IMR-90 (cell line): Measurements from ENCODE around the gene IGLL1. TPM values are rescaled to one million over a fixed set of nuclear protein-coding genes. Genes with fewer than 3 reads are reported as not detected.

Source experiments
- ATAC-seq: fragments of 200-7000 bp; cut with Tn5 transposase; 2 replicates; pipeline ENCODE4 v1.9.1; 2020; ENCODE audit warnings: low read depth, mild to moderate bottlenecking, moderate library complexity
- BruUV-seq: library from RNA; stranded (reverse); fragments of 400-500 nt; replicated peaks from 2 replicates; lab custom pipeline; 2021; lab: Mats Ljungman, UMichigan
- CTCF ChIA-PET: fragments of 300-600 bp; formaldehyde crosslinking; extraction: SDS; loops from one replicate; lab custom pipeline; 2021; ENCODE audit warnings: antibody characterized with exemption; lab: Yijun Ruan, JAX
- POLR2A ChIA-PET: fragments of 300-600 bp; sonication (Branson Sonifier 250); formaldehyde crosslinking; loops from one replicate; lab custom pipeline; 2022; ENCODE audit warnings: antibody characterized with exemption; ENCODE audit not compliant: unreplicated experiment; lab: Charles Lee
- DNase-seq: peaks from one replicate; pipeline ENCODE4 v3.0.0; 2013
- H2AFZ ChIP-seq: replicated peaks from 2 replicates; pipeline ENCODE3; 2013; ENCODE audit warnings: low read length, mild to moderate bottlenecking; ENCODE audit not compliant: poor library complexity
- H2AK5ac ChIP-seq: 2 replicates; pipeline ENCODE4 v1.6.1; 2013; ENCODE audit warnings: low read depth, low read length, inconsistent platforms
- H2AK9ac ChIP-seq: replicated peaks from 2 replicates; pipeline ENCODE3; 2013; ENCODE audit warnings: mild to moderate bottlenecking, low read depth, low read length, moderate library complexity; ENCODE audit not compliant: poor library complexity
- H2BK120ac ChIP-seq: 2 replicates; pipeline ENCODE4 v1.6.1; 2013; ENCODE audit warnings: low read depth, low read length, inconsistent platforms
- H2BK15ac ChIP-seq: 3 replicates; pipeline ENCODE4 v1.6.1; 2013; ENCODE audit warnings: low read depth, low read length, inconsistent platforms
- H2BK20ac ChIP-seq: 2 replicates; pipeline ENCODE4 v1.6.1; 2013; ENCODE audit warnings: low read depth, mild to moderate bottlenecking, inconsistent platforms, low read length, moderate library complexity
- H2BK5ac ChIP-seq: 2 replicates; pipeline ENCODE4 v1.6.1; 2013; ENCODE audit warnings: mild to moderate bottlenecking, low read depth, low read length, inconsistent platforms; ENCODE audit not compliant: poor library complexity, severe bottlenecking
- H3K14ac ChIP-seq: replicated peaks from 2 replicates; pipeline ENCODE4 v1.6.1; 2013; ENCODE audit warnings: low read depth, low read length, inconsistent platforms
- H3K18ac ChIP-seq: 2 replicates; pipeline ENCODE4 v1.6.1; 2013; ENCODE audit warnings: low read depth, low read length, control low read depth
- H3K23ac ChIP-seq: 2 replicates; pipeline ENCODE4 v1.6.1; 2013; ENCODE audit warnings: low read depth, low read length, inconsistent platforms
- H3K27ac ChIP-seq: 2 replicates; pipeline ENCODE4 v1.5.1; 2013; ENCODE audit warnings: mild to moderate bottlenecking, control low read depth, low read length; ENCODE audit not compliant: insufficient read depth
- H3K27me3 ChIP-seq: 2 replicates; pipeline ENCODE4 v1.6.1; 2013; ENCODE audit warnings: low read length; ENCODE audit not compliant: control insufficient read depth, insufficient read depth
- H3K36me3 ChIP-seq: 2 replicates; pipeline ENCODE4 v1.6.1; 2013; ENCODE audit warnings: low read length, mixed read lengths; ENCODE audit not compliant: control insufficient read depth, insufficient read depth
- H3K4ac ChIP-seq: 2 replicates; pipeline ENCODE4 v1.6.1; 2013; ENCODE audit warnings: low read depth, low read length, inconsistent platforms
- H3K4me1 ChIP-seq: 2 replicates; pipeline ENCODE4 v1.6.1; 2013; ENCODE audit warnings: low read length, mixed read lengths; ENCODE audit not compliant: control insufficient read depth, insufficient read depth
- H3K4me2 ChIP-seq: 2 replicates; pipeline ENCODE4 v1.6.1; 2013; ENCODE audit warnings: low read depth, mild to moderate bottlenecking, control low read depth, low read length, moderate library complexity
- H3K4me3 ChIP-seq: 2 replicates; pipeline ENCODE4 v1.5.1; 2013; ENCODE audit warnings: low read depth, mild to moderate bottlenecking, control low read depth, low read length, moderate library complexity; ENCODE audit not compliant: insufficient read depth
- H3K56ac ChIP-seq: 2 replicates; pipeline ENCODE4 v1.6.1; 2013; ENCODE audit warnings: low read length, inconsistent platforms; ENCODE audit not compliant: insufficient read depth; ENCODE audit errors: extremely low read depth
- H3K79me1 ChIP-seq, 2 experiments: 2 replicates each; pipeline ENCODE4 v1.6.1; 2013; ENCODE audit warnings: low read length in 2 of 2, inconsistent platforms in 1 of 2, low read depth in 1 of 2
- H3K9ac ChIP-seq: 2 replicates; pipeline ENCODE4 v1.6.1; 2013; ENCODE audit warnings: low read depth, low read length, control low read depth
- H3K9me1 ChIP-seq: 2 replicates; pipeline ENCODE4 v1.6.1; 2013; ENCODE audit warnings: low read length, inconsistent platforms; ENCODE audit not compliant: insufficient read depth
- H3K9me3 ChIP-seq: 2 replicates; pipeline ENCODE4 v1.6.1; 2013; ENCODE audit warnings: low read length; ENCODE audit not compliant: control insufficient read depth, insufficient read depth
- H4K20me1 ChIP-seq: 2 replicates; pipeline ENCODE4 v1.6.1; 2013; ENCODE audit warnings: low read length, inconsistent platforms; ENCODE audit not compliant: insufficient read depth
- H4K5ac ChIP-seq: 2 replicates; pipeline ENCODE4 v1.6.1; 2013; ENCODE audit warnings: mild to moderate bottlenecking, low read depth, low read length, control low read depth
- H4K8ac ChIP-seq, 2 experiments: 2 replicates each; pipeline ENCODE4 v1.6.1; 2013; ENCODE audit warnings: low read depth in 2 of 2, low read length in 2 of 2, control low read depth in 1 of 2, inconsistent platforms in 1 of 2
- H4K91ac ChIP-seq: 2 replicates; pipeline ENCODE4 v1.6.1; 2013; ENCODE audit warnings: low read depth, low read length, inconsistent platforms; ENCODE audit not compliant: insufficient read depth
- BHLHE40 ChIP-seq: fragments of 150-350 bp; IDR thresholded peaks from 2 replicates; pipeline ENCODE4 v1.6.1; 2016; ENCODE audit warnings: mild to moderate bottlenecking, low read depth, low read length
- ELK1 ChIP-seq: fragments of 150-350 bp; IDR thresholded peaks from 2 replicates; pipeline ENCODE4 v1.6.1; 2016; ENCODE audit warnings: low read depth, mild to moderate bottlenecking, low read length, moderate library complexity, borderline replicate concordance
- MXI1 ChIP-seq: IDR thresholded peaks from 2 replicates; pipeline ENCODE4 v1.6.1; 2012; ENCODE audit warnings: low read depth, mild to moderate bottlenecking, low read length, moderate library complexity, borderline replicate concordance
- NFE2L2 ChIP-seq: fragments of 150-350 bp; IDR thresholded peaks from 2 replicates; pipeline ENCODE4 v1.6.1; 2016; ENCODE audit warnings: low read depth, mild to moderate bottlenecking, low read length
- POLR2A ChIP-seq: IDR thresholded peaks from 2 replicates; pipeline ENCODE4 v1.6.1; 2012; ENCODE audit warnings: mild to moderate bottlenecking, low read depth, low read length
- SMC3 ChIP-seq: fragments of 150-350 bp; IDR thresholded peaks from 2 replicates; pipeline ENCODE4 v1.6.1; 2016; ENCODE audit warnings: low read depth, mild to moderate bottlenecking, antibody characterized with exemption, low read length, moderate library complexity
- WGBS, 2 experiments: methylation state at CpG; one replicate each; pipeline versions ENCODE4 v1.1.5 to v1.1.7; 2013; ENCODE audit warnings: missing lambda C conversion rate in 2 of 2; ENCODE audit not compliant: insufficient read length in 1 of 2; ENCODE audit errors: extremely low coverage in 2 of 2; 5-methylcytosine and 5-hydroxymethylcytosine counted together
- dilution Hi-C: fragments of 300-500 bp; cut with HindIII; formaldehyde crosslinking; loops from one replicate; pipeline ENCODE4 v1.14.3; 2018; ENCODE audit warnings: low sequenced_read_pairs; ENCODE audit not compliant: unreplicated experiment
- in situ Hi-C: fragments of 300-500 bp; cut with MboI; formaldehyde crosslinking; loops from 3 replicates; pipeline ENCODE4 v1.14.3; 2019; ENCODE audit warnings: low sequenced_read_pairs, inconsistent platforms, mixed read lengths
- intact Hi-C: fragments of 100-400 bp; cut with micrococcal nuclease; formaldehyde crosslinking; loops from 2 replicates; pipeline ENCODE4 v1.10.0; 2022
- polyA plus RNA-seq, 3 experiments: library from polyadenylated mRNA; depleted of rRNA; stranded (reverse); fragments of >200 nt; gene quantifications; 2 replicates each; pipeline ENCODE4 v1.2.3, GENCODE V29; 2012; ENCODE audit warnings: low replicate concordance in 1 of 3
- total RNA-seq: library from RNA; depleted of rRNA; stranded (reverse); fragments of >200 nt; gene quantifications from 2 replicates; pipeline ENCODE4 v1.2.3, GENCODE V29; 2012

The IGLL1 gene
- total and polyA plus RNA-seq, 2 of the 4 experiments (the other 2 are of a cell fraction), result not detected

GRCh38 chr22:23574877-23575276 lies 5.2 kb downstream of the IGLL1 start:
- Histone ChIP-seq H2AK9ac (no peak overlapping the region), H2BK20ac (no peak overlapping the region), H2BK15ac (no peak overlapping the region), H4K91ac (no peak overlapping the region), H3K4me3 (no peak overlapping the region), H3K9me1 (no peaks in the 10 kb centered on the region), H3K23ac (no peak overlapping the region), H3K27me3 (peaks cover 8% of the 10 kb centered on the region), H3K9ac (no peak overlapping the region), H2AFZ (no peak overlapping the region), H3K36me3 (no peaks in the 10 kb centered on the region), H3K18ac (no peak overlapping the region), H3K27ac (no peak overlapping the region), H4K20me1 (no peaks in the 10 kb centered on the region), H3K14ac (no peak overlapping the region), H3K4ac (no peak overlapping the region), H3K4me2 (no peak overlapping the region), H3K79me1 (no peaks in the 10 kb centered on the region), H2BK5ac (no peak overlapping the region), H4K8ac (no peak overlapping the region), H3K9me3 (no peaks in the 10 kb centered on the region), H4K5ac (no peak overlapping the region), H2BK120ac (no peak overlapping the region), H3K4me1 (no peaks in the 10 kb centered on the region), H2AK5ac (no peak overlapping the region), H3K56ac (no peak overlapping the region)
- dilution Hi-C loops, result no loop called here
- CTCF ChIA-PET, result no interaction called here
- BruUV-seq, result no TSS peak
- POLR2A ChIA-PET, result no interaction called here
- no peak for ATAC-seq
- no peak for DNase-seq
- TF ChIP-seq MXI1 (no peak), BHLHE40 (no peak), ELK1 (no peak), SMC3 (no peak), POLR2A (no peak), NFE2L2 (no peak)
- intact Hi-C loops, result no loop called here
- in situ Hi-C loops, result no loop called here
- WGBS, 2 experiments, result 35% methylated on average over 4 of the region's 8 CpGs; no CpG with 5 or more reads in 1 of the 2 experiments
